ENCODE data around the gene PFN3. TPM values are rescaled to one million over a fixed set of nuclear protein-coding genes. Genes with fewer than 3 reads are reported as not detected.

The PFN3 gene
- total RNA-seq, 2 experiments from 2014 or later = not detected

- Mint-ChIP-seq H3K9me3 (ENCODE audit: insufficient read depth) (no peaks in the 10 kb centered on the region), H3K36me3 (ENCODE audit: low read depth) (peaks cover 85% of the 10 kb centered on the region), H3K27me3 (ENCODE audit: low read depth) (no peaks in the 10 kb centered on the region), H3K4me1 (ENCODE audit: low read depth) (peaks cover 84% of the 10 kb centered on the region), H3K27ac (no peak overlapping the region), H3K4me3 (no peak overlapping the region)
- ATAC-seq (no peak), DNase-seq (no peak)
- ChIA-PET CTCF (interaction anchor here (1.7 to 14.1 kb wide), 2 partner anchors 31 to 45 kb away, joined by 5 to 252 read pairs; no protein-coding TSS in a partner anchor), POLR2A (interaction anchor here (10.3 kb wide), 1 partner anchor 11 kb away, joined by 245 read pairs; the partner anchor contains the start of gene PRR7)
These were observed 34.7 kb upstream of the PFN3 start for GRCh38 chr5:177434942-177435738.

- Mint-ChIP-seq H3K9me3 (ENCODE audit: insufficient read depth) (no peaks in the 10 kb centered on the region), H3K36me3 (ENCODE audit: low read depth) (peaks cover 85% of the 10 kb centered on the region), H3K27ac (peak overlapping the region; percentile 82), H3K4me1 (ENCODE audit: low read depth) (peaks cover 84% of the 10 kb centered on the region), H3K4me3 (peak overlapping the region; percentile 12), H3K27me3 (ENCODE audit: low read depth) (no peaks in the 10 kb centered on the region)
- POLR2A ChIA-PET = interaction anchor here (0.9 to 10.3 kb wide), 2 partner anchors 9 to 12 kb away, joined by 3 to 245 read pairs; partner anchors contain the start of gene PRR7
- DNase-seq = no peak
- no peak for ATAC-seq
- CTCF ChIA-PET = interaction anchor here (1.7 to 14.1 kb wide), 2 partner anchors 30 to 44 kb away, joined by 5 to 252 read pairs; no protein-coding TSS in a partner anchor
These were observed 34.0 kb upstream of the PFN3 start for GRCh38 chr5:177434437-177434836.

DNA sequence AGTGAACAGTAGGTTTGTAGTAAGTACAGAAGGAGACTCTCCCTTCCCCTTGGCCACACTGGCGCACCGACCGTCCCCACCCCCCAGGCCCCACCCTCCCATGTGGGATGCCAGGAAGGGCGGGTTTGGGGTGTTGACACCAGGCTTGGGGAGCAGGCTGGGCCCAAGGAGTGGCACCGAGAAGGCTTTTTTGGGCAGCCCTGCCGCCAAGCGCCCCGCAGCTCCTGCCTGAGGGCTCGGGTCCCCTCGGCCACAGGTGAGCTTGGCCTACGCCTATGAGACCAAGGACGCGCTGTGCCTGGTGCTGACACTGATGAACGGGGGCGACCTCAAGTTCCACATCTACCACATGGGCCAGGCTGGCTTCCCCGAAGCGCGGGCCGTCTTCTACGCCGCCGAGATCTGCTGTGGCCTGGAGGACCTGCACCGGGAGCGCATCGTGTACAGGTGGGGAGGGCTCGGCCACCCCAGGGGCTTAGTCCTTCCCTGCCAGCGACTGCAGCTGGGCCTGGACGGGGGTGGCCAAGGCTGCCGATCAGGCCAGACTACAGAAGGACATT is 33.3 kb upstream of the PFN3 start:
- peak overlapping the region; percentile 82 for H3K27ac Mint-ChIP-seq
- H3K36me3 Mint-ChIP-seq (ENCODE audit: low read depth) = peaks cover 88% of the 10 kb centered on the region
- ATAC-seq (no peak), DNase-seq (no peak)
- no peaks in the 10 kb centered on the region for H3K9me3 Mint-ChIP-seq (ENCODE audit: insufficient read depth)
- CTCF ChIA-PET = interaction anchor here (0.9 to 14.1 kb wide), 5 partner anchors 11 to 43 kb away, joined by 3 to 252 read pairs (median 20); partner anchors contain the start of gene PRR7
- H3K27me3 Mint-ChIP-seq (ENCODE audit: low read depth) = no peaks in the 10 kb centered on the region
- H3K4me1 Mint-ChIP-seq (ENCODE audit: low read depth) = peaks cover 87% of the 10 kb centered on the region
- POLR2A ChIA-PET = interaction anchor here (0.9 to 10.3 kb wide), 3 partner anchors 8 to 16 kb away, joined by 3 to 245 read pairs (median 3); partner anchors contain the start of gene PRR7
- H3K4me3 Mint-ChIP-seq = peak overlapping the region; percentile 18

DNA sequence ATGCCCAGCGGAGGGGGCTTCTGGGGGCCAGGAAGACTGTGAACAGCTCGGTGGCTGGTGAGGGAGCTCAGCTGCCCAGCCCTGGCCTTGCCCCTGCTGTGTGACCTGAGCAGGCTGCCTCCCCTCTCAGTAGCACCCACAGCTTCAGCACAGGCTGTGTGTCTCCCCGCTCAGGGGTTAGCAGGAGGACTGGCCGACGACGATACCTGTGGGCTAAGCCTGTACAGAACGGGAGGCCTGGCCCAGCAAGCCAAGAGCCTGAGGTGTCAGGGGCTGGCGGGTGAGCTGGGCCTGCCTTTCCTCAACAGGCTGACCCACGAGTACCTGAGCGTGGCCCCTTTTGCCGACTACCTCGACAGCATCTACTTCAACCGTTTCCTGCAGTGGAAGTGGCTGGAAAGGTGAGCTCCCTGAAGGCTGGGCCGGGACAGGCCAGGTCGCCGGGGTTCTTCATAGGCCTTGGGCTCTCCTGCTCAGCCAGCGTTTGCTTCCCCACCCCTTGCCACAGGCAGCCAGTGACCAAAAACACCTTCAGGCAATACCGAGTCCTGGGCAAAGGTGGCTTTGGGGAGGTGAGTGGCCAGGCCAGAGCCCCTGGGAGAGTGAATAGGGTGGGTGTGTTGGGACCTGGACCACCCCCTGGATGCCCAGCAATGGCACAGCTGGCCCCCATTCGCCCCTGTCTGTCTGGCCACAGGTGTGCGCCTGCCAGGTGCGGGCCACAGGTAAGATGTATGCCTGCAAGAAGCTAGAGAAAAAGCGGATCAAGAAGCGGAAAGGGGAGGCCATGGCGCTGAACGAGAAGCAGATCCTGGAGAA is 32.6 kb upstream of the PFN3 start:
- Mint-ChIP-seq H3K4me1 (ENCODE audit: low read depth) (peaks cover 84% of the 10 kb centered on the region), H3K36me3 (ENCODE audit: low read depth) (peaks cover 89% of the 10 kb centered on the region), H3K27me3 (ENCODE audit: low read depth) (no peaks in the 10 kb centered on the region), H3K27ac (peak overlapping the region; percentile 82), H3K9me3 (ENCODE audit: insufficient read depth) (no peaks in the 10 kb centered on the region), H3K4me3 (peak overlapping the region; percentile 97)
- ATAC-seq (no peak), DNase-seq (no peak)
- CTCF ChIA-PET = interaction anchor here (0.9 to 14.1 kb wide), 9 partner anchors 8 to 114 kb away, joined by 3 to 252 read pairs (median 13); partner anchors contain the start of gene PRR7
- POLR2A ChIA-PET = interaction anchor here (0.5 to 10.3 kb wide), 3 partner anchors 14 to 901 kb away, joined by 3 to 245 read pairs (median 3); partner anchors contain the start of gene PRR7

DNA sequence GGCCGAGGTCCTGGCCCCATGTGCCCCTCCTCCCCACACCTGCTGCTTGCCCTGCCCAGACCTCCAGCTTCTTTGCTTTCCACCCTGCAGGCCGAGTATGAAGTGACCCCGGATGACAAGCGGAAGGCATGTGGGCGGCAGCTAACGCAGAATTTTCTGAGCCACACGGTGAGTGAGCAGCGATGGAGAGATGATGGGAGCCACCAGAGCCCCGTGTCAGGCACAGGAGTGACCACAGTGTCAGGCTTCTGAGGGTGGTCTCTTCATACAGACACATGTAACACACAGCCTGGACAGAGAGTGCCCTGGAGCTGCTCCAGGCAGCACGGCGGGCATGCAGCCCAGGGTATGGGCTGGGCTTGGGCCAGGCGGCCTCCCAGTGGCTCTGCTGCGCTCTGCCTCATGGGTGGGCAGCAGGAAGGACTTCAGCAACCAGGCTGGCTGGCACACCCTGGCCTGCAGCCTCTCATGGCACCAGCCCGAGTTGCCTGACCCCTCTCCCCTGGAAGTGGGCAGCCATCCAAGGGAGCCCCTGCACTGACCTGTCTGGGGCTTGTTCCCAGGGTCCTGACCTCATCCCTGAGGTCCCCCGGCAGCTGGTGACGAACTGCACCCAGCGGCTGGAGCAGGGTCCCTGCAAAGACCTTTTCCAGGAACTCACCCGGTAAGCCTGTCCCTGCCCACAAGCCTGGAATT is 31.8 kb upstream of the PFN3 start:
- DNase-seq = no peak
- Mint-ChIP-seq H3K27me3 (ENCODE audit: low read depth) (no peaks in the 10 kb centered on the region), H3K4me1 (ENCODE audit: low read depth) (peaks cover 80% of the 10 kb centered on the region), H3K36me3 (ENCODE audit: low read depth) (peaks cover 89% of the 10 kb centered on the region), H3K27ac (peak overlapping the region; percentile 93), H3K4me3 (peak overlapping the region; percentile 97), H3K9me3 (ENCODE audit: insufficient read depth) (no peaks in the 10 kb centered on the region)
- no peak for ATAC-seq
- CTCF ChIA-PET = interaction anchor here (0.7 to 14.1 kb wide), 14 partner anchors 8 to 122 kb away, joined by 3 to 252 read pairs (median 8); partner anchors contain the start of gene PRR7
- POLR2A ChIA-PET = interaction anchor here (1.1 to 10.3 kb wide), 8 partner anchors 14 to 81 kb away, joined by 3 to 245 read pairs (median 4); partner anchors contain the start of genes F12, LMAN2 and PRR7

- POLR2A ChIA-PET = interaction anchor here (1.1 to 10.3 kb wide), 8 partner anchors 15 to 80 kb away, joined by 3 to 245 read pairs (median 4); partner anchors contain the start of genes F12, LMAN2 and PRR7
- CTCF ChIA-PET = interaction anchor here (0.7 to 14.1 kb wide), 15 partner anchors 9 to 121 kb away, joined by 3 to 252 read pairs (median 6); partner anchors contain the start of gene PRR7
- Mint-ChIP-seq H3K9me3 (ENCODE audit: insufficient read depth) (no peaks in the 10 kb centered on the region), H3K4me3 (peak overlapping the region; percentile 97), H3K27me3 (ENCODE audit: low read depth) (no peaks in the 10 kb centered on the region), H3K4me1 (ENCODE audit: low read depth) (peaks cover 76% of the 10 kb centered on the region), H3K36me3 (ENCODE audit: low read depth) (peaks cover 84% of the 10 kb centered on the region), H3K27ac (peak overlapping the region; percentile 93)
- DNase-seq (peak; percentile 90), ATAC-seq (peak; percentile 59)
These were observed 31.1 kb upstream of the PFN3 start for GRCh38 chr5:177431317-177432142.

DNA sequence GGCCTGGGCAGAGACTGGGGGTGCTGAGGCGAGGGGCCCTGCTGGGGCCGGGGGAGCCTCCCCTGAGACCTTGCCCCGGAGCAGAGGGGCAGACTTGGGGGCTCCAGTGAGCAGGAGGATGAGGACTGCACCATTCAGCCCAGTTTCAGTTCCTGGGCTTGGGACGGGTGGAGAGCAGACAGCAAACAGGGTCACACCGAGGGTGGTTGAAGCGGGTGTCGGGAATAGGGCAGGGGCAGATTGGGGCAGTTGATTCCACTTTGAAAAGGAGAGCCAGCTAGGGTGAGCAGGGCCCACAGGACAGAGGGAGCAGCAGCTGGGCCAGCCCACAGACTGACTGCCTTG is 30.5 kb upstream of the PFN3 start:
- ChIA-PET POLR2A (interaction anchor here (1.1 to 10.3 kb wide), 9 partner anchors 15 to 80 kb away, joined by 3 to 245 read pairs (median 4); partner anchors contain the start of genes F12, LMAN2 and PRR7), CTCF (interaction anchor here (0.8 to 14.1 kb wide), 12 partner anchors 9 to 112 kb away, joined by 3 to 252 read pairs (median 10); partner anchors contain the start of gene PRR7)
- peaks cover 73% of the 10 kb centered on the region for H3K4me1 Mint-ChIP-seq (ENCODE audit: low read depth)
- ATAC-seq (no peak), DNase-seq (no peak)
- H3K9me3 Mint-ChIP-seq (ENCODE audit: insufficient read depth) = no peaks in the 10 kb centered on the region
- H3K4me3 Mint-ChIP-seq = peak overlapping the region; percentile 97
- peaks cover 85% of the 10 kb centered on the region for H3K36me3 Mint-ChIP-seq (ENCODE audit: low read depth)
- H3K27ac Mint-ChIP-seq = peak overlapping the region; percentile 93
- H3K27me3 Mint-ChIP-seq (ENCODE audit: low read depth) = no peaks in the 10 kb centered on the region

DNA sequence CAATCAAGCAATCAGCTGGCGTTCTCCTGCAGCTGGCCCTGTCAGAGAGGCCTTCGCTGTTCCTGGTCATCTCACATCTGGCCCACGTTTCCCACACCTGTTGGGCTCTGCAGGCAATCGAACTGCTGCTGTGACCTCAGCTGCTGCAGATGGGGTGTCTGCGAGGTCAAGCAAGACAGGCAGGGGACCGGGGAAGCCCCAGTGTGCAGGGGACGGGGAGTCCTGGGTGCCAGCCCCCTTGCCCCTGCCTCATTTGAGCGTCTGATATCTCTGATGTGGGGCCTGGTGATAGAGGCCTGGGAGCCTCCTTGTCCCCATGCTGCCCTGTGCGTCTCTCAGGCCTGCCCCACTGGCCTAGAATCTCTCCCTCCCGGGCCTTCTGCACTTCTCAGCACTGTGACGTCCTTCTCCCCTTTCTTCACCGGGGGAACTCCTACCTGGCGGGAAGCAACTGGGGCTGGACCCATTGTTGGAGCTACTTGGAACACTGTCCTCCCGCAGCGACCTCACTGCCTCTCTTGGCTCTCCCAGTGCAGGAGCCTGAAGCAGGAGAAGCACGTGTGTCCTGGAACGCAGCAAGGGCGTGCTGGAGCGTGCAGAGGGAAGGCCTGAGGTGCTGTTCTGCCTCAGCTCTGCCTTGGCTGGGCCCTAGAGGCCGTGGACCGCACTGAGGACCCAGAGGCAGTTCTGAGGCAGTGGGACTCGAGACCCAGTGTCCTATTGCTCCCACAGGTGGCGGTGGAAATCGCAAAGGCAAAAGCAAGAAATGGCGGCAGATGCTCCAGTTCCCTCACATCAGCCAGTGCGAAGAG is 29.9 kb upstream of the PFN3 start:
- H3K4me1 Mint-ChIP-seq (ENCODE audit: low read depth) = peaks cover 73% of the 10 kb centered on the region
- ChIA-PET CTCF (interaction anchor here (1.6 to 14.1 kb wide), 9 partner anchors 14 to 112 kb away, joined by 6 to 252 read pairs (median 20); partner anchors contain the start of genes F12 and PRR7), POLR2A (interaction anchor here (1.1 to 10.3 kb wide), 6 partner anchors 16 to 79 kb away, joined by 3 to 245 read pairs (median 4); partner anchors contain the start of genes LMAN2 and PRR7)
- H3K27me3 Mint-ChIP-seq (ENCODE audit: low read depth) = no peaks in the 10 kb centered on the region
- peak overlapping the region; percentile 93 for H3K27ac Mint-ChIP-seq
- H3K9me3 Mint-ChIP-seq (ENCODE audit: insufficient read depth) = no peaks in the 10 kb centered on the region
- no peak for ATAC-seq
- DNase-seq = no peak
- peak overlapping the region; percentile 97 for H3K4me3 Mint-ChIP-seq
- H3K36me3 Mint-ChIP-seq (ENCODE audit: low read depth) = peaks cover 79% of the 10 kb centered on the region

Measured in activated CD8-positive, alpha-beta T cell treated with anti-CD3 and anti-CD28 coated beads, Interleukin-2, amount 10 ng/mL, durations not matched to agents 7 days and 5 days (primary cell).